GM21786 (cell line): Measurements from ENCODE around the gene NFATC1.

ENCODE experiments used
- ATAC-seq: cut with Tn5 transposase; IDR thresholded peaks from one replicate; pipeline ENCODE4 v1.9.1; 2021; ENCODE audit not compliant: unreplicated experiment

The NFATC1 gene

DNA sequence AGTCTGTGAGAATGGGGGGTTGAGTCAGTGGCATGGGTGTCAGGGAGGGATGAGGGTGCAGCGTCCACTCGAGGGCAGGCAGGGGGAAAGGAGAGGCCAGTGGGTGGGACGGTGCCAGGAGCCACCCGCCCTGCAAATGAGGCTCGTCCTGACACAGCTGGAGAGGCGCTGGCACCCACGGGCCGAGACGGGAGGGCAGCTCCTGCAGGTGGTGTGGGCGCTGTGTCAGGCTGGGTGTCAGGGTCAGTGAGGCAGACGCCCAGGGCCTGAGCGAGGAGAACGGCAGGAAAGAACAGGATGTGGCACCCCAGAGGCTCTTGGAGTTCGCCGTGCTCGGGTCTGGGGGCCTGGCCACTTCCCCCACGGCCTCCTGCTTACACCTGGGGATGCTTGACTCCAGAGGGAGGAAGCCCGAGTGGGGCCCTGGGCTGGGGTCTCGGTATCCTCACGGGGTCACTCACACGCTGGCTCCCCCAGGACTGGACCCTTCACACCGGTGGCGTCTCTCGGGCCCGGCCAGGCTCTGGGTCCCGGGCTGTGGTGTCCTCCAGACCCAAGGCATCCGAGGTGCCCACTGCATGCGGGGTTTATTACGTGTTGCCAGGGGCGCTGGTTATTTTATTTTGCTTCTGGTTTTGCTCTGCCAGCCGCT lies 153.4 kb downstream of the NFATC1 start:
- no peak for ATAC-seq

- ATAC-seq, result no peak
Observed at GRCh38 chr18:79549638-79550000, 153.9 kb downstream of the NFATC1 start.

GRCh38 chr18:79552140-79552631 lies 156.5 kb downstream of the NFATC1 start:
- ATAC-seq, result no peak

DNA sequence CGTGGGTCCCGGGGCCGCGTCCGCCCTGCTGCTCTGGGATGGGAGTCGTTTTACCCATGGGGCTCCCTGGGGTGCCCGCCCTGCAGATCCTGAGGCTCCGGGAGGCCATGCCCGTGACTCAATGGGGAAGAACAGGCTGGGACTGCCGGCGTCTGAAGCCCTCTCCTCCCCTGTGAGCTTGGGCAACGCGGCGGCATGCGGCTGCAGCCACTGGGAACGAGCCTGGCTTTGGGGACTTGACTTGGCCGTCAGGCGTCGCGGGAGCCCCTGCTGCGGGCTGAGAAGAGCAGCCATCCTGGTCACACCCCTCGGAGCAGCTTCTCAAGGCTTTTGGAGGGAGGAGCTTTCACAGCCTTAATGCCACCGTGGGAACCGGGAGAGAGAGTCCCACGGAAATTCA lies 157.0 kb downstream of the NFATC1 start:
- ATAC-seq, result no peak

DNA sequence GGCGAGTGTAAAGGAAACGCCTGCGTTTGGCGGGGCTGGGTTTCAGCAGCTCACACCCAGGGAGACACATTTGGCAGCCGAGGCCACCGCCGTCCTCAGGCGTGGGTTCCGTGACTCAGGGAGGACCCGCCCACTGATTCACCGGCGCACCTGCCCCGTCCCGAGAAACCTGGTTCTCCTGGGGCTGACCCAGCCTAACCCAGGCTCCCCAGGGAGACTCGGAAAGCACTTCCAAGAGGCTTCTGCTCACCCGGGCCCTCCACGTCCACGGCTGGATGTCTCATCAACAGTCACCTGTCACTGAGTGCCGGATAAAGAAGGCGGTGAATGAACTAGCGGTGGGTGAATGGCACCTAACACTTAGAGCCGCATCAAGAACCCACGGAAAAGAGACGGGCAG lies 157.4 kb downstream of the NFATC1 start:
- ATAC-seq, result no peak

DNA sequence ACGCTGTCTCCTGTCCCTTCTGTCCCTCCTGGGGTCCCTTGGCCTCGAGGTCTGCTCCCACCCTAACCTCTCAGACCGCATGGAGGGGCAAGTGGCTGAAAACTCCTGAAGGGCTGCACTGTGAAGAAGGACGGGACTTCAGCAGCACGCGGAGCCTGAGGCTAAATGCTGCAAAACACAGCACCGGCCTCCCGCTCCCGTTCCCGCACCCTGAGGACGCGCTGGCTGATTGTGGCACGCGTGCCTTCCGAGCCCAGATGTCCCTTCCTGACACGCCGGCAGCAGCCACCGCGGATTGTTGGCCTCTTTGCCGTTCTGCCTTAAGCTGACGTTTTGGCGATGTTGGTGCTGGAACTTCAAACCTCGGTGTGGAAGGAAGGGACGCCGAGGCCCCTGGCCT lies 158.0 kb downstream of the NFATC1 start:
- ATAC-seq, result no peak

DNA sequence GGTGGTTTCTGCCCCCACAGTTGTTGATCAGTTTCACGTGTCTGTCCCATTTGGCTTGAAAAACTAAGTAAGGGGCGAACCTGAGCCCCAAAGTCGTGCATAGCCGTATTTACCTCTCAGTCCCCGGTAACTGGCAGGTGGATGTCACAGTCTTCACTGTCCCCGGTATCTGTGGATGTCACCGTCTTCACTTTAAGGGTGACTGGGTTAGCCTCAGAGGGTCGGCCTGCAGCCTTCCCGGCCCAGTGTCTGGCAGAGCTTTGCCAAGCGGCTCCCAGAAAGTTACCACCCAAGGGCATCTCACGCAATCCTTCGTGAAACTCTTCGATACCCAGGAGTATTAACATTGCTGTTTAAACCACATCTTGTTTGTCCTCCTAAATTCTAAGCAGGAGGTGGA lies 158.6 kb downstream of the NFATC1 start:
- no peak for ATAC-seq

GRCh38 chr18:79554945-79555645 lies 159.4 kb downstream of the NFATC1 start:
- no peak for ATAC-seq

GRCh38 chr18:79555885-79556284 lies 160.2 kb downstream of the NFATC1 start:
- ATAC-seq, result no peak

DNA sequence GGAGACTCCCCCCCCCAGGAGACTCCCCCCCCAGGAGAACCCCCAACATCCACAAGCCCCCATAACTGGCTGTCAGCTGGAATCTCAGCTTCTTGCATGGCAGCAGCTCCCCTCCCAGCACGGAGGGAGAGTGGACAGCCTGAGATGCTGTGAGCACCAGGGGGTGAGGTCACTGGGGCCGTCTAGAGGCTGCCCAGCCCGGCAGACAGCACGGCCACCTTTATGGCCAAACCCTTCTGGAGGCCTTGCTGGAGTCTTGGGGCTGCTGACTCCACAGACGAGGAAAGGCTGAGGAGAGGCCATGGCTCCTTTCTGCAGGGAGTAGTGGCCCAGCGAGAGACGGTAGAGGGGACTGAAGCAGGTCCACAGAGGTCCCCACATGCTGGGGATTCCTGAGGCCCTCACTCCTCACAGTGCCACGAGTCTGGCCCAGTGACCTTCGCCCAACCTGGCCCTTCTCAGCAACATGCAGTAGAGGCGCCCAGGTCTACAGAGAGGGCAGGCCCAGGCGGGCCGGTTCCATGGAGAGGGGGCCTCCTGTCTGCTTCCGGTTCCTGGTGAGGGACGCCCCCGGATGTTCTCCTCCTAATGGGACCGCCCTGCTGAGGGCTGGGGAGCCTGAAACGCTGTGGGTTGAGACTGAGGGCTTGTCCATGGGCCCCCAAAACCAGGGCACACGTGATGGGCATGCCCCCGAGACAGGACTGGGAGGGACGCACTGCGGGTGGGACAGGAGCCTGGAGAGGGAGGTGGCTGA lies 161.3 kb downstream of the NFATC1 start:
- ATAC-seq, result no peak

DNA sequence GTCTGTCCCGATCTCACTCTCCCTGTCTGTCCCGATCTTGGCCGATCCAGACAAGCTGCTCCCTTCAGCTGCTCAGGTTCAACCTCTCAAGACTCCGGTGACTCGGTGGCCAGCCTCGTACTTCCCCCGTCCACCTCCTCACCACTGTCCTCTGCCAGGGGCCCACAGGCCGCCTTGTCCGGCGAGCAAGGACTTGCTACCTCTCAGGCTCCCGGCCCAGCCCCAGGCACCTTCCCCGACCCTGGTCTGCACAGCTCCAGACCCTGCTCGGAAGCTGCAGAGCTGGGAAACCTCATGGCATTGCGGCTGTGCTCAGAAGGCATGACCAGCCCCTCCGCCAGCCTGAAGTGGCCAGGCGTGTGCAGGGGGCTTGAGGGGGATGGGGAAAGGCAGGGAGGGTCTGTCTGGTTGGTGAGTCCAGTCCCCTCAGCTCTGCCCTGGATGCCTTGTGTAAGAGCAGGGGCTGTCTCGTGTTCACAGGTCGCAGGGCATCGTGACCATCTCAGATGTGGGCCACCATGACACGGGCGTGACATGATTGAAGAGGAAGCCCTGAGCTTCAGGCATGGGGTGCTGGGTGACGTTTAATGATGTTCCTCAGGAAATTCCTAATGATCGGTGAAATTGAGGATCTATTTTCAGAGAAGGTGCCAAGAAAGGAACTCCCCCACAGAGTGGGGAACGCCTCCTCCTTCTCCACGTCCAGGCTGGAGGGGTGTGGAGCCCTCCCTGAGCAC lies 162.6 kb downstream of the NFATC1 start:
- no peak for ATAC-seq

DNA sequence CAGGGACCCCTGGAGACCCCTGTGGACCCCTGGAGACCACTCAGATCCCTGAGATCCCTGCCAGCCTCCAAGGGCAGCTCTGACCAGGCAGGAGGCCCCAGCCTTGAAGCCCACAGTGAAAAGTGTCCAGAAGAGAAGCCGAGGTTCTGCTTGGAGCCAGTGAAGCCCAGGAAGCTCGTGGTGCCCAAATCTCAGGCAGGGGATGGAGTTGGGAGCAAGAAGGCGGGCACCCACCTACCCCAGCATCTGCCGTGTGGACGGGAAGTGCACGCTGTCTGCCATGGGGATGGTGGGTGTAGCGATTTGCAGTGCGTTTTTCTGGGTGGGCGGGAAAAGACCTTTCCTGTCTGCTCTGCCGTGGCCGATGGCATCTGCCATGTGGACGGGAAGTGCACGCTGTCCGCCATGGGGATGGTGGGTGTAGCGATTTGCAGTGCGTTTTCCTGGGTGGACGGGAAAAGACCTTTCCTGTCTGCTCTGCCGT lies 163.2 kb downstream of the NFATC1 start:
- no peak for ATAC-seq

DNA sequence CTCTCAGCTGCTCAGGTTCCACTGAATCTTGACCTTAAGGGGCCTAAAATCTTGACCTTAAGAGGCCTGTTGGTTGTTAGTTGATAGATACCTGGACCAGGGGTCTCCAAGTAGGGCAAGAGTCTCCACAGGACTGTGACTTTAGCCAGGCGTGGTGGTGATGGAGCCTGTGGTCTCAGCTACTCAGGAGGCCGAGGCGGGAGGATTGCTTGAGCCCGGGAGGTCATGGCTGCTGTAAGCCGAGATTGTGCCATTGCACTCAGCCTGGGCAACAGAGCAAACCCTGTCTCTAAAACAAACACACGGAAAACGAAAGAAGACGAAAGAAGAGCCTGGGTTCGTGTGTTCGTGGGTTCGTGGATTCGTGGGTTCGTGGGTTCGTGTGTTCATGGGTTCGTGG lies 163.7 kb downstream of the NFATC1 start:
- ATAC-seq, result no peak

- ATAC-seq, result no peak
Observed at GRCh38 chr18:79560042-79560860, 164.5 kb downstream of the NFATC1 start.

- no peak for ATAC-seq
Observed at GRCh38 chr18:79560861-79561210, 165.1 kb downstream of the NFATC1 start.

DNA sequence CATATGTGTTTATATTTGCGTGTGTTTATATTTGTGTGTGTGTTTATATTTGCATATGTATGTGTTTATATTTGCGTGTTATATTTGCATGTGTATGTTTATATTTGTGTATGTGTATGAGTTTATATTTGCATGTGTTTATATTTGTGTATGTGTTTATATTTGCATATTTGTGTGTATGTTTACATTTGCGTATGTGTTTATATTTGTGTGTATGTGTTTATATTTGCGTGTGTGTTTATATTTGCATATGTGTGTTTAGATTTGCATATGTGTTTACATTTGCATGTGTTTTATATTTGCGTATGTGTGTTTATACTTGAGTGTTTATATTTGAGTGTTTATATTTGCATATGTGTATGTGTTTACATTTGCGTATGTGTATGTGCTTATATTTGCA lies 168.2 kb downstream of the NFATC1 start:
- ATAC-seq, result no peak

GRCh38 chr18:79564441-79564840 lies 168.7 kb downstream of the NFATC1 start:
- ATAC-seq, result no peak

DNA sequence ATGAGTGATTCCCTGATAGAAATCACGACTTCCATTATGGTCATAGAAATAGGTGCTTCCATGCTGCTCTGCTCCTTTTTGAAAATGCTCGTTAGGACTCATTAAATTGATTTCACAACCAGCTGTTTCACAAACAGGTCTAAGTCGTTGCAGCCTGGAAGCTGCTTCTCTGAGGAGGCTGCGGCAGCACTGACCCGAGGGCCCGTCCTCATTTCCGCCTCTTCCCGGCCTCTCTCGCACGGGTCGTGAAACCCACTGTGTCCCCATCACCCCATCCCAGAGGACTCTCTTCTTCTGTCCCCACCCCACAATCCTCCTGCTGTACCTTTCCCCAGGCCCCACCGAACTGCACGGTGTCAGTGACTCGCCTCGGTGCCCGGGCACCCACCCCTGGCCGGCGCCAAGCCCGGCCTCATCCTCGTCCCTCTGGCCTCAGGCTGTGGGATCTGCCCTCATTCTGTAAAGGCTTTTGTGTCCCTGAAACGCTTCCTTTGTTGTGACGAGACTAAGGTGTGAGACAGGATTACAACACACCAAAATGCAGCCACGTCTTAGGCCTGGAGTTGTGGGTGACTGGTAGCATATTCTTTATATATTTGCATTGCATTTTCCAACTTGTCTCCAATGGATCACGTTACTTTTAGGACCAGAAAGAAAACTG lies 171.2 kb downstream of the NFATC1 start:
- no peak for ATAC-seq

GRCh38 chr18:79567481-79568147 lies 171.9 kb downstream of the NFATC1 start:
- no peak for ATAC-seq
